SK-N-SH (cell line): ENCODE results near the gene MAGI2. TPM values are rescaled to one million over a fixed set of nuclear protein-coding genes. Genes with fewer than 3 reads are reported as not detected.

Experiments used
- CTCF ChIA-PET: fragments of 300-600, 350-600 bp; formaldehyde crosslinking; extraction: SDS; loops from one replicate; lab custom pipeline; 2021; lab: Yijun Ruan, JAX
- POLR2A ChIA-PET: fragments of 350-600 bp; sonication (Branson Sonifier 250); formaldehyde crosslinking; extraction: SDS; loops from one replicate; lab custom pipeline; 2020; ENCODE audit warnings: antibody characterized with exemption, inconsistent platforms; lab: Yijun Ruan, JAX
- DNase-seq: peaks from one replicate; pipeline ENCODE4 v3.0.0; 2012
- H2AFZ ChIP-seq: fragments of 200-600 bp; sonication (generic); 2 replicates; pipeline ENCODE4 v1.8.1; 2016; ENCODE audit warnings: antibody characterized with exemption, mild to moderate bottlenecking, low read depth
- H3F3A ChIP-seq: fragments of 200-600 bp; sonication (generic); replicated peaks from 2 replicates; pipeline ENCODE3; 2016; ENCODE audit warnings: antibody characterized with exemption, mild to moderate bottlenecking; ENCODE audit not compliant: insufficient read depth
- H3K27ac ChIP-seq, 2 experiments: fragments of 200-500 bp in 1 of 2; fragments of 200-600 bp in 1 of 2; sonication (Bioruptor generic) in 1 of 2; sonication (generic), shearing (Covaris generic) in 1 of 2; 2 replicates each; pipeline versions ENCODE4 v1.5.1 to v1.6.1; 2014 to 2016; ENCODE audit warnings: low read depth in 2 of 2, inconsistent platforms in 1 of 2, low read length in 1 of 2, mild to moderate bottlenecking in 1 of 2, mixed read lengths in 1 of 2
- H3K27me3 ChIP-seq: fragments of 200-600 bp; sonication (generic), shearing (Covaris generic); 2 replicates; pipeline ENCODE4 v1.6.1; 2016; ENCODE audit warnings: mixed run types; ENCODE audit not compliant: insufficient read depth
- H3K36me3 ChIP-seq, 2 experiments: fragments of 200-500 bp in 1 of 2; fragments of 200-600 bp in 1 of 2; sonication (Bioruptor generic) in 1 of 2; sonication (generic) in 1 of 2; replicated peaks in 1 of 2; 2 replicates each; pipeline versions ENCODE3 to v1.5.1; 2014 to 2016; ENCODE audit warnings: low read length in 1 of 2, mild to moderate bottlenecking in 1 of 2; ENCODE audit not compliant: insufficient read depth in 2 of 2, control insufficient read depth in 1 of 2
- H3K4me1 ChIP-seq, 2 experiments: fragments of 200-500 bp in 1 of 2; fragments of 200-600 bp in 1 of 2; sonication (Bioruptor generic) in 1 of 2; sonication (generic), shearing (Covaris generic) in 1 of 2; 2 replicates each; pipeline versions ENCODE4 v1.5.1 to v1.6.1; 2014 to 2016; ENCODE audit warnings: low read depth in 1 of 2, low read length in 1 of 2, mixed run types in 1 of 2; ENCODE audit not compliant: insufficient read depth in 2 of 2, control insufficient read depth in 1 of 2
- H3K4me2 ChIP-seq: fragments of 200-600 bp; sonication (generic), shearing (Covaris generic); 2 replicates; pipeline ENCODE4 v1.6.1; 2017; ENCODE audit warnings: mixed run types
- H3K4me3 ChIP-seq, 2 experiments: fragments of 200-500 bp in 1 of 2; fragments of 200-600 bp in 1 of 2; sonication (Bioruptor generic) in 1 of 2; sonication (generic), shearing (Covaris generic) in 1 of 2; 2 replicates each; pipeline versions ENCODE4 v1.5.1 to v1.8.1; 2014 to 2016; ENCODE audit warnings: low read depth in 2 of 2, inconsistent platforms in 1 of 2, low read length in 1 of 2, mild to moderate bottlenecking in 1 of 2, mixed read lengths in 1 of 2, moderate library complexity in 1 of 2
- H3K79me2 ChIP-seq: fragments of 200-600 bp; sonication (generic); 2 replicates; pipeline ENCODE4 v1.8.1; 2017; ENCODE audit warnings: mild to moderate bottlenecking; ENCODE audit not compliant: insufficient read depth
- H3K9ac ChIP-seq: fragments of 200-600 bp; sonication (generic); 2 replicates; pipeline ENCODE4 v1.6.1; 2017; ENCODE audit warnings: mixed run types
- H3K9me2 ChIP-seq: fragments of 200-600 bp; sonication (generic); 2 replicates; pipeline ENCODE4 v1.6.1; 2017; ENCODE audit warnings: mixed run types
- H3K9me3 ChIP-seq: fragments of 200-600 bp; sonication (generic); 2 replicates; pipeline ENCODE4 v1.6.1; 2017; ENCODE audit warnings: mixed run types, mild to moderate bottlenecking, moderate library complexity
- H4K20me1 ChIP-seq: fragments of 200-600 bp; sonication (generic); 2 replicates; pipeline ENCODE4 v1.6.1; 2017; ENCODE audit warnings: mild to moderate bottlenecking, mixed run types; ENCODE audit not compliant: insufficient read depth
- ELF1 ChIP-seq: IDR thresholded peaks from 2 replicates; pipeline ENCODE4 v1.4.0; 2012
- FOSL2 ChIP-seq: IDR thresholded peaks from 2 replicates; pipeline ENCODE4 v1.4.0; 2012; ENCODE audit warnings: low read depth, mild to moderate bottlenecking, moderate library complexity, borderline replicate concordance
- GABPA ChIP-seq: IDR thresholded peaks from 2 replicates; pipeline ENCODE4 v1.4.0; 2012; ENCODE audit warnings: low read depth, mild to moderate bottlenecking
- GATA2 ChIP-seq: sonication (generic); formaldehyde crosslinking; IDR thresholded peaks from 2 replicates; pipeline ENCODE4 v1.5.0; 2020; ENCODE audit warnings: mild to moderate bottlenecking, missing genetic modification reagents
- JUND ChIP-seq: IDR thresholded peaks from 2 replicates; pipeline ENCODE4 v1.4.0; 2012
- MEF2A ChIP-seq: IDR thresholded peaks from 2 replicates; pipeline ENCODE4 v1.4.0; 2012; ENCODE audit warnings: low read depth, borderline replicate concordance
- MXI1 ChIP-seq: IDR thresholded peaks from 2 replicates; pipeline ENCODE4 v1.6.1; 2012; ENCODE audit warnings: mild to moderate bottlenecking, low read depth, low read length, improper control_type of control experiment
- NRF1 ChIP-seq: IDR thresholded peaks from 2 replicates; pipeline ENCODE4 v1.6.1; 2012; ENCODE audit warnings: low read depth, mild to moderate bottlenecking, low read length
- RAD21 ChIP-seq: IDR thresholded peaks from 2 replicates; pipeline ENCODE4 v1.6.1; 2012; ENCODE audit warnings: mild to moderate bottlenecking, low read length
- SIN3A ChIP-seq: IDR thresholded peaks from 2 replicates; pipeline ENCODE4 v1.6.1; 2012; ENCODE audit warnings: low read depth, mild to moderate bottlenecking, low read length, moderate library complexity, borderline replicate concordance
- TCF12 ChIP-seq: IDR thresholded peaks from 2 replicates; pipeline ENCODE4 v1.4.0; 2012
- TEAD4 ChIP-seq: IDR thresholded peaks from 2 replicates; pipeline ENCODE4 v1.4.0; 2012; ENCODE audit warnings: mild to moderate bottlenecking, borderline replicate concordance; ENCODE audit not compliant: insufficient read depth
- WGBS: methylation state at CpG from one replicate; pipeline ENCODE4 v1.1.6; 2017; ENCODE audit warnings: low lambda C conversion rate; 5-methylcytosine and 5-hydroxymethylcytosine counted together
- polyA plus RNA-seq, 3 experiments: library from polyadenylated mRNA; depleted of rRNA; stranded (reverse); fragments of >200 nt; gene quantifications; 2 replicates each; pipeline ENCODE4 v1.2.3, GENCODE V29; 2012
- TF ChIP-seq, protein P1 (sequence below): IDR thresholded peaks from 2 replicates; pipeline ENCODE4; 2012
- TF ChIP-seq, protein P2 (sequence below): IDR thresholded peaks from 2 replicates; pipeline ENCODE4 v1.4.0; 2012; ENCODE audit warnings: low read depth
- TF ChIP-seq, protein P3 (sequence below): IDR thresholded peaks from 2 replicates; pipeline ENCODE4 v1.4.0; 2012; ENCODE audit warnings: low read depth, borderline replicate concordance
- TF ChIP-seq, protein P4 (sequence below): IDR thresholded peaks from 2 replicates; pipeline ENCODE4 v1.6.1; 2012; ENCODE audit warnings: mild to moderate bottlenecking, low read depth, low read length, moderate library complexity
- TF ChIP-seq, protein P5 (sequence below): fragments of 200-600 bp; sonication (generic); IDR thresholded peaks from 2 replicates; pipeline ENCODE4 v1.6.1; 2017; ENCODE audit warnings: antibody characterized with exemption, mild to moderate bottlenecking, moderate library complexity
- TF ChIP-seq, protein P6 (sequence below): IDR thresholded peaks from 2 replicates; pipeline ENCODE4 v1.4.0; 2012; ENCODE audit warnings: low read depth, borderline replicate concordance

MAGI2 gene
- polyA plus RNA-seq, 1 of the 3 experiments (the other 2 are of a cell fraction): 1.1 TPM

DNA sequence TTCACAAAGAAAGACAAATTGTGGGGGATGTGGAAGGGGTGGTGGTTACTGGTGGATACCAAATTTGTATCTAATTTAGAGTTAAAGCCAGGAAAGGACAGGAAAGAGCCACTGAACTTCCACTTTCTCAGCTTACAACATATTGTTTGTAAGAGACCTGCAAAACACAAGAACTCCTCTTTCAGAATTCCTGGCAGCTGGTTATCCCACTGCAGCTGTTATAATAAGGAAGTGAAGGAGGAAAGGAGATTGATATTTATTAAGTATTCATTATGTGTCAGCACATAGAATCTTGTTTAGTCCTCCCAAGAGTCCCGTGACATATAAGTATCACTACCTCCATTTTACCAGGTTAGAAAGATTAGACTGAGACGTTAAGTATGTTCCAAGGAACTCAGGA lies 1173.2 kb downstream of the MAGI2 start:
- Histone ChIP-seq H3K27me3 (no peaks in the 10 kb centered on the region), H3K4me3 (no peak overlapping the region), H2AFZ (no peak overlapping the region), H3K9me2 (no peaks in the 10 kb centered on the region), H3F3A (peaks cover 9% of the 10 kb centered on the region), H3K36me3 (no peaks in the 10 kb centered on the region), H3K27ac (no peak overlapping the region), H4K20me1 (no peaks in the 10 kb centered on the region), H3K9me3 (no peaks in the 10 kb centered on the region), H3K79me2 (no peaks in the 10 kb centered on the region), H3K9ac (no peak overlapping the region), H3K4me1 (peaks cover 0 to 18% of the 10 kb centered on the region in 2 experiments; a peak in 2 of 4 replicates), H3K4me2 (peak overlapping the region; percentile 62; the same call in 1 of the 2 replicates)
- 89% methylated on average over 2 of the region's 2 CpGs for WGBS
- ChIA-PET POLR2A (no interaction called here), CTCF (interaction anchor here (1.1 to 1.2 kb wide), 3 partner anchors 12 to 896 kb away, joined by 4 read pairs; no protein-coding TSS in a partner anchor)
- no peak for DNase-seq
- TF ChIP-seq GABPA (no peak), FOSL2 (no peak), SIN3A (no peak), TCF12 (no peak), ELF1 (no peak), MEF2A (no peak), TEAD4 (no peak), RAD21 (no peak), MXI1 (no peak), NRF1 (no peak), GATA2 (CRISPR knock-in tag) (no peak), JUND (no peak)
- TF ChIP-seq, protein P1, sequence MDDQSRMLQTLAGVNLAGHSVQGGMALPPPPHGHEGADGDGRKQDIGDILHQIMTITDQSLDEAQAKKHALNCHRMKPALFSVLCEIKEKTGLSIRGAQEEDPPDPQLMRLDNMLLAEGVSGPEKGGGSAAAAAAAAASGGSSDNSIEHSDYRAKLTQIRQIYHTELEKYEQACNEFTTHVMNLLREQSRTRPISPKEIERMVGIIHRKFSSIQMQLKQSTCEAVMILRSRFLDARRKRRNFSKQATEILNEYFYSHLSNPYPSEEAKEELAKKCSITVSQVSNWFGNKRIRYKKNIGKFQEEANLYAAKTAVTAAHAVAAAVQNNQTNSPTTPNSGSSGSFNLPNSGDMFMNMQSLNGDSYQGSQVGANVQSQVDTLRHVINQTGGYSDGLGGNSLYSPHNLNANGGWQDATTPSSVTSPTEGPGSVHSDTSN: no peak
- TF ChIP-seq, protein P2, sequence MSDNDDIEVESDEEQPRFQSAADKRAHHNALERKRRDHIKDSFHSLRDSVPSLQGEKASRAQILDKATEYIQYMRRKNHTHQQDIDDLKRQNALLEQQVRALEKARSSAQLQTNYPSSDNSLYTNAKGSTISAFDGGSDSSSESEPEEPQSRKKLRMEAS: no peak
- TF ChIP-seq, protein P3, sequence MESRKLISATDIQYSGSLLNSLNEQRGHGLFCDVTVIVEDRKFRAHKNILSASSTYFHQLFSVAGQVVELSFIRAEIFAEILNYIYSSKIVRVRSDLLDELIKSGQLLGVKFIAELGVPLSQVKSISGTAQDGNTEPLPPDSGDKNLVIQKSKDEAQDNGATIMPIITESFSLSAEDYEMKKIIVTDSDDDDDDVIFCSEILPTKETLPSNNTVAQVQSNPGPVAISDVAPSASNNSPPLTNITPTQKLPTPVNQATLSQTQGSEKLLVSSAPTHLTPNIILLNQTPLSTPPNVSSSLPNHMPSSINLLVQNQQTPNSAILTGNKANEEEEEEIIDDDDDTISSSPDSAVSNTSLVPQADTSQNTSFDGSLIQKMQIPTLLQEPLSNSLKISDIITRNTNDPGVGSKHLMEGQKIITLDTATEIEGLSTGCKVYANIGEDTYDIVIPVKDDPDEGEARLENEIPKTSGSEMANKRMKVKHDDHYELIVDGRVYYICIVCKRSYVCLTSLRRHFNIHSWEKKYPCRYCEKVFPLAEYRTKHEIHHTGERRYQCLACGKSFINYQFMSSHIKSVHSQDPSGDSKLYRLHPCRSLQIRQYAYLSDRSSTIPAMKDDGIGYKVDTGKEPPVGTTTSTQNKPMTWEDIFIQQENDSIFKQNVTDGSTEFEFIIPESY: no peak
- TF ChIP-seq, protein P4, sequence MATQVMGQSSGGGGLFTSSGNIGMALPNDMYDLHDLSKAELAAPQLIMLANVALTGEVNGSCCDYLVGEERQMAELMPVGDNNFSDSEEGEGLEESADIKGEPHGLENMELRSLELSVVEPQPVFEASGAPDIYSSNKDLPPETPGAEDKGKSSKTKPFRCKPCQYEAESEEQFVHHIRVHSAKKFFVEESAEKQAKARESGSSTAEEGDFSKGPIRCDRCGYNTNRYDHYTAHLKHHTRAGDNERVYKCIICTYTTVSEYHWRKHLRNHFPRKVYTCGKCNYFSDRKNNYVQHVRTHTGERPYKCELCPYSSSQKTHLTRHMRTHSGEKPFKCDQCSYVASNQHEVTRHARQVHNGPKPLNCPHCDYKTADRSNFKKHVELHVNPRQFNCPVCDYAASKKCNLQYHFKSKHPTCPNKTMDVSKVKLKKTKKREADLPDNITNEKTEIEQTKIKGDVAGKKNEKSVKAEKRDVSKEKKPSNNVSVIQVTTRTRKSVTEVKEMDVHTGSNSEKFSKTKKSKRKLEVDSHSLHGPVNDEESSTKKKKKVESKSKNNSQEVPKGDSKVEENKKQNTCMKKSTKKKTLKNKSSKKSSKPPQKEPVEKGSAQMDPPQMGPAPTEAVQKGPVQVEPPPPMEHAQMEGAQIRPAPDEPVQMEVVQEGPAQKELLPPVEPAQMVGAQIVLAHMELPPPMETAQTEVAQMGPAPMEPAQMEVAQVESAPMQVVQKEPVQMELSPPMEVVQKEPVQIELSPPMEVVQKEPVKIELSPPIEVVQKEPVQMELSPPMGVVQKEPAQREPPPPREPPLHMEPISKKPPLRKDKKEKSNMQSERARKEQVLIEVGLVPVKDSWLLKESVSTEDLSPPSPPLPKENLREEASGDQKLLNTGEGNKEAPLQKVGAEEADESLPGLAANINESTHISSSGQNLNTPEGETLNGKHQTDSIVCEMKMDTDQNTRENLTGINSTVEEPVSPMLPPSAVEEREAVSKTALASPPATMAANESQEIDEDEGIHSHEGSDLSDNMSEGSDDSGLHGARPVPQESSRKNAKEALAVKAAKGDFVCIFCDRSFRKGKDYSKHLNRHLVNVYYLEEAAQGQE: no peak
- TF ChIP-seq, protein P5, sequence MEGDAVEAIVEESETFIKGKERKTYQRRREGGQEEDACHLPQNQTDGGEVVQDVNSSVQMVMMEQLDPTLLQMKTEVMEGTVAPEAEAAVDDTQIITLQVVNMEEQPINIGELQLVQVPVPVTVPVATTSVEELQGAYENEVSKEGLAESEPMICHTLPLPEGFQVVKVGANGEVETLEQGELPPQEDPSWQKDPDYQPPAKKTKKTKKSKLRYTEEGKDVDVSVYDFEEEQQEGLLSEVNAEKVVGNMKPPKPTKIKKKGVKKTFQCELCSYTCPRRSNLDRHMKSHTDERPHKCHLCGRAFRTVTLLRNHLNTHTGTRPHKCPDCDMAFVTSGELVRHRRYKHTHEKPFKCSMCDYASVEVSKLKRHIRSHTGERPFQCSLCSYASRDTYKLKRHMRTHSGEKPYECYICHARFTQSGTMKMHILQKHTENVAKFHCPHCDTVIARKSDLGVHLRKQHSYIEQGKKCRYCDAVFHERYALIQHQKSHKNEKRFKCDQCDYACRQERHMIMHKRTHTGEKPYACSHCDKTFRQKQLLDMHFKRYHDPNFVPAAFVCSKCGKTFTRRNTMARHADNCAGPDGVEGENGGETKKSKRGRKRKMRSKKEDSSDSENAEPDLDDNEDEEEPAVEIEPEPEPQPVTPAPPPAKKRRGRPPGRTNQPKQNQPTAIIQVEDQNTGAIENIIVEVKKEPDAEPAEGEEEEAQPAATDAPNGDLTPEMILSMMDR: no peak
- TF ChIP-seq, protein P6, sequence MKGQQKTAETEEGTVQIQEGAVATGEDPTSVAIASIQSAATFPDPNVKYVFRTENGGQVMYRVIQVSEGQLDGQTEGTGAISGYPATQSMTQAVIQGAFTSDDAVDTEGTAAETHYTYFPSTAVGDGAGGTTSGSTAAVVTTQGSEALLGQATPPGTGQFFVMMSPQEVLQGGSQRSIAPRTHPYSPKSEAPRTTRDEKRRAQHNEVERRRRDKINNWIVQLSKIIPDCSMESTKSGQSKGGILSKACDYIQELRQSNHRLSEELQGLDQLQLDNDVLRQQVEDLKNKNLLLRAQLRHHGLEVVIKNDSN: no peak
